ENCODE measurements around the gene ARHGEF11. TPM values are rescaled to one million over a fixed set of nuclear protein-coding genes. Genes with fewer than 3 reads are reported as not detected.

ARHGEF11 gene
- total and polyA plus RNA-seq, 2 of the 4 experiments (the other 2 are of a cell fraction): 16.8 to 17.2 TPM

GRCh38 chr1:156887317-156887716 is 158.2 kb downstream of the ARHGEF11 start:
- no peak overlapping the region for H3K4me2 ChIP-seq (ENCODE audit: low read depth, low read length)
- H4K8ac ChIP-seq (ENCODE audit: low read depth in 2 of 2, low read length in 2 of 2): no peak overlapping the region
- no peak overlapping the region for H4K91ac ChIP-seq (ENCODE audit: insufficient read depth, low read depth, low read length)
- H2AK5ac ChIP-seq (ENCODE audit: low read depth, low read length): no peak overlapping the region
- dilution Hi-C loops (cut with HindIII; ENCODE audit: low sequenced_read_pairs, unreplicated experiment) (no loop called here), intact Hi-C loops (cut with micrococcal nuclease) (no loop called here), in situ Hi-C loops (cut with MboI; ENCODE audit: low sequenced_read_pairs) (loop anchor here (10.0 kb wide), 1 partner anchor 193 kb away; no protein-coding TSS in a partner anchor)
- H3K9me1 ChIP-seq (ENCODE audit: insufficient read depth, low read length): no peaks in the 10 kb centered on the region
- H2AFZ ChIP-seq (replicated peaks; ENCODE audit: low read length, poor library complexity): peak overlapping the region; percentile 44
- no peak overlapping the region for H3K14ac ChIP-seq (replicated peaks; ENCODE audit: low read depth, low read length)
- no peak overlapping the region for H2BK20ac ChIP-seq (ENCODE audit: low read depth, low read length)
- H4K20me1 ChIP-seq (ENCODE audit: insufficient read depth, low read length): no peaks in the 10 kb centered on the region
- H3K56ac ChIP-seq (ENCODE audit: extremely low read depth, insufficient read depth, low read length): no peak overlapping the region
- no peak for ATAC-seq (ENCODE audit: low read depth)
- no peak overlapping the region for H3K18ac ChIP-seq (ENCODE audit: low read depth, low read length)
- no peak overlapping the region for H3K4ac ChIP-seq (ENCODE audit: low read depth, low read length)
- CTCF ChIA-PET: interaction anchor here (1.0 kb wide), 1 partner anchor 40 kb away, joined by 3 read pairs; no protein-coding TSS in a partner anchor
- no peak overlapping the region for H4K5ac ChIP-seq (ENCODE audit: low read depth, low read length)
- H2BK15ac ChIP-seq (ENCODE audit: low read depth, low read length): no peak overlapping the region
- WGBS, 2 experiments (ENCODE audit: extremely low coverage in 2 of 2, insufficient read length in 1 of 2): no CpG with 5 or more reads among the region's 3 CpGs
- H3K79me1 ChIP-seq (ENCODE audit: low read depth in 1 of 2, low read length in 2 of 2): no peaks in the 10 kb centered on the region
- H3K4me1 ChIP-seq (ENCODE audit: control insufficient read depth, insufficient read depth, low read length): no peaks in the 10 kb centered on the region
- H3K27me3 ChIP-seq (ENCODE audit: control insufficient read depth, insufficient read depth, low read length): peaks cover 64% of the 10 kb centered on the region
- TF ChIP-seq, protein P1, sequence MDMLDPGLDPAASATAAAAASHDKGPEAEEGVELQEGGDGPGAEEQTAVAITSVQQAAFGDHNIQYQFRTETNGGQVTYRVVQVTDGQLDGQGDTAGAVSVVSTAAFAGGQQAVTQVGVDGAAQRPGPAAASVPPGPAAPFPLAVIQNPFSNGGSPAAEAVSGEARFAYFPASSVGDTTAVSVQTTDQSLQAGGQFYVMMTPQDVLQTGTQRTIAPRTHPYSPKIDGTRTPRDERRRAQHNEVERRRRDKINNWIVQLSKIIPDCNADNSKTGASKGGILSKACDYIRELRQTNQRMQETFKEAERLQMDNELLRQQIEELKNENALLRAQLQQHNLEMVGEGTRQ (IDR thresholded peaks at IDR 0.05; ENCODE audit: low read depth, low read length): no peak
- TF ChIP-seq MAFK (IDR thresholded peaks at IDR 0.05; ENCODE audit: low read depth, low read length) (no peak), SMC3 (IDR thresholded peaks at IDR 0.05; ENCODE audit: low read depth, low read length) (no peak)
- TF ChIP-seq, protein P2, sequence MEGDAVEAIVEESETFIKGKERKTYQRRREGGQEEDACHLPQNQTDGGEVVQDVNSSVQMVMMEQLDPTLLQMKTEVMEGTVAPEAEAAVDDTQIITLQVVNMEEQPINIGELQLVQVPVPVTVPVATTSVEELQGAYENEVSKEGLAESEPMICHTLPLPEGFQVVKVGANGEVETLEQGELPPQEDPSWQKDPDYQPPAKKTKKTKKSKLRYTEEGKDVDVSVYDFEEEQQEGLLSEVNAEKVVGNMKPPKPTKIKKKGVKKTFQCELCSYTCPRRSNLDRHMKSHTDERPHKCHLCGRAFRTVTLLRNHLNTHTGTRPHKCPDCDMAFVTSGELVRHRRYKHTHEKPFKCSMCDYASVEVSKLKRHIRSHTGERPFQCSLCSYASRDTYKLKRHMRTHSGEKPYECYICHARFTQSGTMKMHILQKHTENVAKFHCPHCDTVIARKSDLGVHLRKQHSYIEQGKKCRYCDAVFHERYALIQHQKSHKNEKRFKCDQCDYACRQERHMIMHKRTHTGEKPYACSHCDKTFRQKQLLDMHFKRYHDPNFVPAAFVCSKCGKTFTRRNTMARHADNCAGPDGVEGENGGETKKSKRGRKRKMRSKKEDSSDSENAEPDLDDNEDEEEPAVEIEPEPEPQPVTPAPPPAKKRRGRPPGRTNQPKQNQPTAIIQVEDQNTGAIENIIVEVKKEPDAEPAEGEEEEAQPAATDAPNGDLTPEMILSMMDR (conservative IDR thresholded peaks at IDR 0.05; ENCODE audit: low read depth, low read length): no peak
- no peak overlapping the region for H3K23ac ChIP-seq (ENCODE audit: low read depth, low read length)
- DNase-seq: no peak
- no peak overlapping the region for H3K27ac ChIP-seq (ENCODE audit: insufficient read depth, low read length)
- no peaks in the 10 kb centered on the region for H3K9me3 ChIP-seq (ENCODE audit: control insufficient read depth, insufficient read depth, low read length)
- H3K36me3 ChIP-seq (ENCODE audit: control insufficient read depth, insufficient read depth, low read length): no peaks in the 10 kb centered on the region
- no peak overlapping the region for H3K9ac ChIP-seq (ENCODE audit: low read depth, low read length)
- no peak overlapping the region for H3K4me3 ChIP-seq (ENCODE audit: insufficient read depth, low read depth, low read length)
- H2BK5ac ChIP-seq (ENCODE audit: low read depth, low read length, poor library complexity, severe bottlenecking): no peak overlapping the region
- no peak overlapping the region for H2BK120ac ChIP-seq (ENCODE audit: low read depth, low read length)
- H2AK9ac ChIP-seq (replicated peaks; ENCODE audit: low read depth, low read length, poor library complexity): no peak overlapping the region
- POLR2A ChIA-PET (ENCODE audit: unreplicated experiment): no interaction called here
- BruUV-seq (replicated peaks): no TSS peak

All from IMR-90 (cell line).